HepG2 (cell line): ENCODE measurements around the gene FBXO11. TPM values are rescaled to one million over a fixed set of nuclear protein-coding genes. Genes with fewer than 3 reads are reported as not detected.

Experiments used
- CBX2 ChIP-seq, 2 experiments: fragments of 200-600 bp in 1 of 2; sonication (generic); formaldehyde crosslinking in 1 of 2; IDR thresholded peaks; 2 replicates each; pipeline versions ENCODE4 v1.7.0 to v1.8.1; 2018 to 2022; ENCODE audit warnings: low read depth in 2 of 2, low read length in 1 of 2, mild to moderate bottlenecking in 1 of 2, missing genetic modification reagents in 1 of 2
- ERF ChIP-seq: IDR thresholded peaks from 2 replicates; pipeline ENCODE4 v1.6.1; 2018; ENCODE audit warnings: missing biosample characterization, missing genetic modification reagents
- KDM5B ChIP-seq: sonication (generic); formaldehyde crosslinking; IDR thresholded peaks from 2 replicates; pipeline ENCODE4 v1.4.0; 2020; ENCODE audit warnings: missing genetic modification reagents, mild to moderate bottlenecking, borderline replicate concordance
- NFIC ChIP-seq: IDR thresholded peaks from 2 replicates; pipeline ENCODE4 v1.6.1; 2012; ENCODE audit warnings: mild to moderate bottlenecking, low read length, inconsistent platforms
- PCBP2 ChIP-seq: fragments of 200-400 bp; formaldehyde crosslinking; optimal IDR thresholded peaks from 2 replicates; pipeline ENCODE3; 2018; ENCODE audit warnings: low read length, low read depth; ENCODE audit not compliant: poor library complexity, severe bottlenecking
- RFXAP ChIP-seq: sonication (generic); formaldehyde crosslinking; IDR thresholded peaks from 2 replicates; pipeline ENCODE4 v1.4.0; 2020; ENCODE audit warnings: missing genetic modification reagents, borderline replicate concordance
- TFDP1 ChIP-seq: IDR thresholded peaks from 2 replicates; pipeline ENCODE4 v1.6.1; 2016; ENCODE audit warnings: missing compliant biosample characterization, missing genetic modification reagents, borderline replicate concordance
- TMF1 ChIP-seq: sonication (generic); formaldehyde crosslinking; IDR thresholded peaks from 2 replicates; pipeline ENCODE4 v1.8.1; 2022; ENCODE audit warnings: low read depth, missing genetic modification reagents
- ZFX ChIP-seq: sonication (generic); formaldehyde crosslinking; IDR thresholded peaks from 2 replicates; pipeline ENCODE4 v1.4.0; 2020; ENCODE audit warnings: mild to moderate bottlenecking, low read depth, missing genetic modification reagents, moderate library complexity
- ZNF280D ChIP-seq: sonication (generic); formaldehyde crosslinking; IDR thresholded peaks from 2 replicates; pipeline ENCODE4 v1.5.1; 2020; ENCODE audit warnings: mild to moderate bottlenecking, missing genetic modification reagents
- ZNF318 ChIP-seq: sonication (generic); formaldehyde crosslinking; IDR thresholded peaks from 2 replicates; pipeline ENCODE4 v1.4.0; 2020; ENCODE audit warnings: mild to moderate bottlenecking, missing genetic modification reagents
- ZNF800 ChIP-seq: sonication (generic); formaldehyde crosslinking; IDR thresholded peaks from 2 replicates; pipeline ENCODE4 v1.4.0; 2020; ENCODE audit warnings: missing genetic modification reagents
- polyA plus RNA-seq, 8 experiments: library from polyadenylated mRNA; depleted of rRNA in 3 of 8; stranded (reverse) in 7 of 8; unstranded in 1 of 8; fragments of >200 nt; fragmentation: Illumina TruSeq in 4 of 8; extraction: Trizol in 4 of 8; gene quantifications; 2 replicates each; pipeline versions ENCODE4 v1.2.1 to v1.2.3, GENCODE V29; 2011 to 2016; ENCODE audit warnings: low read depth in 4 of 8, missing spikeins in 1 of 8, mixed read lengths in 1 of 8; ENCODE audit not compliant: insufficient read depth in 1 of 8
- total RNA-seq, 5 experiments: library from RNA; depleted of rRNA; stranded (reverse); fragments of >200 nt; fragmentation: Illumina TruSeq; extraction: Trizol; gene quantifications; 2 replicates each; pipeline ENCODE4 v1.2.3, GENCODE V29; 2016; ENCODE audit warnings: low read depth in 1 of 5

The FBXO11 gene
- total and polyA plus RNA-seq, 2 of the 13 experiments (the other 11 are each of a cell fraction or from before 2014, with no cell fraction given), result 27.9 to 47.6 TPM

GRCh38 chr2:47906157-47907038 lies at the start of gene FBXO11 (continued):
- TF ChIP-seq ZNF318 (CRISPR knock-in tag) (no peak), CBX2 (IDR thresholded peaks at IDR 0.05; ENCODE audit: low read depth, low read length) (no peak), CBX2 (CRISPR knock-in tag; IDR thresholded peaks at IDR 0.05; ENCODE audit: low read depth) (0 out of 2 replicates have a peak, but pooled peaks have one; percentile 41), ZNF800 (CRISPR knock-in tag) (no peak; the same call in 1 of the 2 replicates), ZFX (CRISPR knock-in tag) (peak; percentile 52; the same call in 1 of the 2 replicates), TFDP1 (CRISPR knock-in tag) (peak; percentile 36; the same call in 1 of the 2 replicates), TMF1 (no peak), PCBP2 (peak; percentile 83), KDM5B (CRISPR knock-in tag) (peak; percentile 73; the same call in 1 of the 2 replicates), RFXAP (0 out of 2 replicates have a peak, but pooled peaks have one; percentile 70), ERF (CRISPR knock-in tag) (peak; percentile 47; the same call in 1 of the 2 replicates), ZNF280D (CRISPR knock-in tag) (peak; percentile 66; the same call in 1 of the 2 replicates), NFIC (peak; percentile 62; the same call in 1 of the 2 replicates)
